ENCODE data around the gene UNC5B.

UNC5B gene

GRCh38 chr10:71255808-71256660 lies 43.7 kb downstream of the UNC5B start:
- DNase-seq, result peak; percentile 78

- DNase-seq, result no peak
Observed at GRCh38 chr10:71256661-71257318, 44.4 kb downstream of the UNC5B start.

- DNase-seq, result no peak
Observed at GRCh38 chr10:71257319-71257997, 45.1 kb downstream of the UNC5B start.

GRCh38 chr10:71258046-71258445 lies 45.7 kb downstream of the UNC5B start:
- no peak for DNase-seq

- DNase-seq, result no peak
Observed at GRCh38 chr10:71258446-71259145, 46.2 kb downstream of the UNC5B start.

- no peak for DNase-seq
Observed at GRCh38 chr10:71259282-71259681, 46.9 kb downstream of the UNC5B start.

GRCh38 chr10:71259815-71260501 lies 47.6 kb downstream of the UNC5B start:
- DNase-seq, result no peak

- peak; percentile 69 for DNase-seq
Observed at GRCh38 chr10:71260622-71261325, 48.4 kb downstream of the UNC5B start.

- DNase-seq, result no peak
Observed at GRCh38 chr10:71262027-71262426, 49.7 kb downstream of the UNC5B start.

- no peak for DNase-seq
Observed at GRCh38 chr10:71262817-71263216, 50.4 kb downstream of the UNC5B start.

- DNase-seq, result no peak
Observed at GRCh38 chr10:71263376-71263775, 51.0 kb downstream of the UNC5B start.

- no peak for DNase-seq
Observed at GRCh38 chr10:71264345-71265200, 52.2 kb downstream of the UNC5B start.

- no peak for DNase-seq
Observed at GRCh38 chr10:71265201-71265575, 52.8 kb downstream of the UNC5B start.

- DNase-seq, result no peak
Observed at GRCh38 chr10:71265618-71266146, 53.3 kb downstream of the UNC5B start.

GRCh38 chr10:71266147-71266917 lies 54.0 kb downstream of the UNC5B start:
- DNase-seq, result no peak

GRCh38 chr10:71266918-71267442 lies 54.6 kb downstream of the UNC5B start:
- DNase-seq, result no peak

GRCh38 chr10:71267508-71268240 lies 55.3 kb downstream of the UNC5B start:
- no peak for DNase-seq

GRCh38 chr10:71268247-71268691 lies 55.9 kb downstream of the UNC5B start:
- no peak for DNase-seq

GRCh38 chr10:71268758-71269157 lies 56.4 kb downstream of the UNC5B start:
- no peak for DNase-seq
